GM12878 (cell line): ENCODE data around the gene SLF2. TPM values are rescaled to one million over a fixed set of nuclear protein-coding genes. Genes with fewer than 3 reads are reported as not detected.

ENCODE experiments used
- ATAC-seq: fragments of 200-7000 bp; cut with Tn5 transposase; 3 replicates; pipeline ENCODE4 v1.9.1; 2020; ENCODE audit warnings: mild to moderate bottlenecking, moderate library complexity
- BruUV-seq: library from RNA; stranded (reverse); fragments of 400-500 nt; replicated peaks from 2 replicates; lab custom pipeline; 2021; lab: Mats Ljungman, UMichigan
- CTCF ChIA-PET: fragments of 300-600 bp; sonication (Branson Sonifier 250); formaldehyde crosslinking; extraction: SDS; loops from one replicate; lab custom pipeline; 2021; ENCODE audit warnings: inconsistent platforms; lab: Yijun Ruan, JAX
- POLR2A ChIA-PET: fragments of 350-600 bp; formaldehyde crosslinking; extraction: SDS; loops from one replicate; lab custom pipeline; 2021; ENCODE audit warnings: inconsistent platforms; lab: Charles Lee
- RAD21 ChIA-PET: fragments of 300-600 bp; sonication (Branson Sonifier 250); formaldehyde crosslinking; loops from one replicate; lab custom pipeline; 2023; ENCODE audit warnings: antibody characterized with exemption; ENCODE audit not compliant: unreplicated experiment; lab: Charles Lee
- SMC1A ChIA-PET: fragments of 300-600 bp; sonication (Branson Sonifier 250); formaldehyde crosslinking; loops from one replicate; lab custom pipeline; 2023; ENCODE audit not compliant: unreplicated experiment, uncharacterized antibody; lab: Charles Lee
- DNase-seq: peaks from one replicate; pipeline ENCODE4 v3.0.0-alpha.2; 2011; ENCODE audit warnings: low read depth, low spot score
- FAIRE-seq: peaks from 3 replicates; lab custom pipeline; 2011; peaks lifted over from hg19 to GRCh38; lab: Jason Lieb, UNC
- H2AFZ ChIP-seq: 2 replicates; pipeline ENCODE4 v1.6.0; 2011; ENCODE audit warnings: low read depth, low read length, control low read depth; ENCODE audit not compliant: control insufficient read depth
- H3K27ac ChIP-seq: 2 replicates; pipeline ENCODE4 v1.5.1; 2011; ENCODE audit warnings: control low read depth; ENCODE audit not compliant: control insufficient read depth, insufficient read depth
- H3K27me3 ChIP-seq, 2 experiments: replicated peaks in 1 of 2; 2 replicates each; pipeline versions ENCODE4 v1.6.0 to v1.6.1; 2011; ENCODE audit warnings: low read length in 1 of 2; ENCODE audit not compliant: control insufficient read depth in 2 of 2, insufficient read depth in 2 of 2
- H3K36me3 ChIP-seq, 2 experiments: 2 replicates each; pipeline ENCODE4 v1.5.1; 2011; ENCODE audit warnings: low read length in 1 of 2; ENCODE audit not compliant: control insufficient read depth in 2 of 2, insufficient read depth in 2 of 2
- H3K4me1 ChIP-seq: 2 replicates; pipeline ENCODE4 v1.6.1; 2011; ENCODE audit warnings: mild to moderate bottlenecking, low read length, moderate library complexity, mixed read lengths; ENCODE audit not compliant: control insufficient read depth, insufficient read depth
- H3K4me2 ChIP-seq: 2 replicates; pipeline ENCODE4 v1.6.0; 2011; ENCODE audit warnings: control low read depth; ENCODE audit not compliant: control insufficient read depth, insufficient read depth
- H3K4me3 ChIP-seq: fragments of 200-600 bp; sonication (generic); 2 replicates; pipeline ENCODE4 v1.5.1; 2016
- H3K79me2 ChIP-seq: 2 replicates; pipeline ENCODE4 v1.6.0; 2011; ENCODE audit warnings: low read length; ENCODE audit not compliant: control insufficient read depth, insufficient read depth
- H3K9ac ChIP-seq: 2 replicates; pipeline ENCODE4 v1.8.0; 2011; ENCODE audit warnings: low read length, control low read depth, mixed read lengths; ENCODE audit not compliant: control insufficient read depth, insufficient read depth
- H3K9me3 ChIP-seq: replicated peaks from 3 replicates; pipeline ENCODE4 v1.5.1; 2011; ENCODE audit warnings: mild to moderate bottlenecking, low read length; ENCODE audit not compliant: control insufficient read depth, insufficient read depth
- H4K20me1 ChIP-seq: 2 replicates; pipeline ENCODE4 v1.6.0; 2011; ENCODE audit not compliant: control insufficient read depth, insufficient read depth
- CBX5 ChIP-seq: sonication (generic); IDR thresholded peaks from 2 replicates; pipeline ENCODE4 v1.6.1; 2016; ENCODE audit warnings: low read depth, moderate library complexity, mild to moderate bottlenecking, inconsistent platforms
- IKZF2 ChIP-seq, 2 experiments: fragments of 450-650 bp; IDR thresholded peaks; 2 replicates each; pipeline ENCODE4 v1.6.1; 2017; ENCODE audit warnings: mild to moderate bottlenecking in 2 of 2, moderate library complexity in 2 of 2
- IRF3 ChIP-seq: fragments of 450-650 bp; IDR thresholded peaks from 2 replicates; pipeline ENCODE4 v1.6.1; 2014; ENCODE audit warnings: mild to moderate bottlenecking
- JUND ChIP-seq: IDR thresholded peaks from 2 replicates; pipeline ENCODE4 v1.6.1; 2012; ENCODE audit warnings: low read depth, mild to moderate bottlenecking, low read length, improper control_type of control experiment, moderate library complexity
- KAT2A ChIP-seq: conservative IDR thresholded peaks from 2 replicates; pipeline ENCODE4 v1.6.1; 2011; ENCODE audit warnings: low read depth, low read length; ENCODE audit not compliant: control insufficient read depth
- POLR2AphosphoS5 ChIP-seq: IDR thresholded peaks from 2 replicates; pipeline ENCODE4 v1.6.1; 2011; ENCODE audit warnings: mild to moderate bottlenecking, low read length, inconsistent platforms
- RBBP5 ChIP-seq: fragments of 200-600 bp; sonication (generic); conservative IDR thresholded peaks from 2 replicates; pipeline ENCODE4 v1.6.1; 2016
- SIN3A ChIP-seq: IDR thresholded peaks from 2 replicates; pipeline ENCODE4 v1.6.1; 2012; ENCODE audit warnings: low read depth, low read length, improper control_type of control experiment
- STAT3 ChIP-seq: IDR thresholded peaks from 2 replicates; pipeline ENCODE4 v1.6.1; 2011; ENCODE audit warnings: low read depth, low read length, improper control_type of control experiment
- SUZ12 ChIP-seq: fragments of 200-600 bp; sonication (generic); IDR thresholded peaks from one replicate; pipeline ENCODE4 v1.6.1; 2018; ENCODE audit warnings: antibody characterized with exemption, mild to moderate bottlenecking; ENCODE audit not compliant: unreplicated experiment
- TAF1 ChIP-seq: IDR thresholded peaks from 2 replicates; pipeline ENCODE4 v1.6.1; 2011; ENCODE audit warnings: mild to moderate bottlenecking, low read depth, low read length, borderline replicate concordance
- WRNIP1 ChIP-seq: IDR thresholded peaks from 2 replicates; pipeline ENCODE4 v1.6.1; 2011; ENCODE audit warnings: low read depth, low read length, improper control_type of control experiment, borderline replicate concordance
- ZBTB40 ChIP-seq: fragments of 450-650 bp; IDR thresholded peaks from 2 replicates; pipeline ENCODE4 v1.6.1; 2016; ENCODE audit warnings: mild to moderate bottlenecking, moderate library complexity, borderline replicate concordance
- WGBS: methylation state at CpG from one replicate; pipeline ENCODE4 v1.1.6; 2016; ENCODE audit warnings: low lambda C conversion rate; ENCODE audit not compliant: insufficient replicate concordance, insufficient coverage; ENCODE audit errors: missing lambda C conversion rate; 5-methylcytosine and 5-hydroxymethylcytosine counted together
- in situ Hi-C: fragments of 300-500 bp; cut with MboI; formaldehyde crosslinking; loops from 9 replicates; pipeline ENCODE4 v1.14.3; 2018; ENCODE audit warnings: mixed read lengths
- intact Hi-C: fragments of 100-400 bp; cut with micrococcal nuclease; formaldehyde crosslinking; loops from one replicate; pipeline ENCODE4 v1.14.2; 2022; ENCODE audit not compliant: unreplicated experiment
- polyA plus RNA-seq, 11 experiments: library from polyadenylated mRNA; depleted of rRNA in 4 of 11; unstranded in 6 of 11; stranded (reverse) in 5 of 11; fragments of >200 nt; fragmentation: Nextera tagmentation in 4 of 11; fragmentation: Illumina TruSeq in 1 of 11; extraction: Ambion mirVana in 4 of 11; extraction: Trizol in 1 of 11; gene quantifications; 1 replicate in 1 of 11; 2 replicates in 10 of 11; pipeline versions ENCODE4 v1.2.1 to v1.2.3, GENCODE V29; 2011 to 2016; ENCODE audit warnings: inconsistent platforms in 2 of 11, missing spikeins in 2 of 11, low read depth in 1 of 11
- total RNA-seq, 4 experiments: library from RNA; depleted of rRNA in 3 of 4; stranded (reverse); fragments of >200 nt in 3 of 4; fragmentation: Illumina TruSeq in 1 of 4; extraction: Trizol in 1 of 4; gene quantifications; 2 replicates each; pipeline versions ENCODE4 v1.2.1 to v1.2.3, GENCODE V29; 2013 to 2021

Gene SLF2
- total and polyA plus RNA-seq, 10 of the 15 experiments (the other 5 are each of a cell fraction or from before 2014, with no cell fraction given), result 3.0 to 25.2 (median 17.9) TPM

DNA sequence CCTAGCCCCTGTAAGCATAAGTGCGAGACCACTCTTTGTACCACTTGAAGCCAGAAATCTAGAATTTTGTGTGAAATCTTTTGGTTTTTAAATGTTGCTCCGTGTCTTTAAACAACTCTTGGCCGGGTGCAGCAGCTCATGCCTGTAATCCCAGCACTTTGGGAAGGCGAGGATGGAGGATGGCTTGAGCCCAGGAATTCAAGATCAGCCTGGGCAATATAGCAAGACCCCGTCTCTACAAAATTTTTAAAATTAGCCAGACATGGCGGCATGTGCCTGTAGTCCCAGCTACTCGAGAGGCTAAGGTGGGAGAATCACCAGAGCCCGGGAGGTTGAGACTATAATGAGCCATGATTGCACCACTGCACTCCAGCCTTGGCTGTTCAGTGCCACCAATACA lies 4.4 kb upstream of the SLF2 start:
- no peak overlapping the region for H3K9ac ChIP-seq
- no peaks in the 10 kb centered on the region for H3K27me3 ChIP-seq
- H3K27ac ChIP-seq, result no peak overlapping the region
- RAD21 ChIA-PET, result interaction anchor here (1.5 kb wide), 1 partner anchor 90 kb away, joined by 4 read pairs; no protein-coding TSS in a partner anchor
- H3K9me3 ChIP-seq, result no peaks in the 10 kb centered on the region
- SMC1A ChIA-PET, result interaction anchor here (0.6 kb wide), 2 partner anchors 20 to 174 kb away, joined by 3 read pairs; no protein-coding TSS in a partner anchor
- no peak for FAIRE-seq
- no peak overlapping the region for H2AFZ ChIP-seq
- BruUV-seq, result no TSS peak
- no peak for TF ChIP-seq ZBTB40
- no peak for TF ChIP-seq CBX5
- no peak for TF ChIP-seq JUND
- no peak for TF ChIP-seq POLR2AphosphoS5
- TF ChIP-seq SIN3A, result no peak
- TF ChIP-seq RBBP5, result no peak
- TF ChIP-seq WRNIP1, result no peak
- TF ChIP-seq TAF1, result no peak
- no peak for TF ChIP-seq SUZ12
- no peak for TF ChIP-seq STAT3
- no peak for TF ChIP-seq IKZF2 (IDR thresholded peaks at IDR 0.05)
- no peak for TF ChIP-seq IRF3
- TF ChIP-seq KAT2A, result no peak
- H3K4me2 ChIP-seq, result no peak overlapping the region
- CTCF ChIA-PET, result interaction anchor here (0.6 kb wide), 1 partner anchor 146 kb away, joined by 3 read pairs; no protein-coding TSS in a partner anchor
- no peak for ATAC-seq
- in situ Hi-C loops (no loop called here), intact Hi-C loops (no loop called here)
- H3K79me2 ChIP-seq, result peaks cover 4% of the 10 kb centered on the region
- H4K20me1 ChIP-seq, result no peaks in the 10 kb centered on the region
- DNase-seq, result no peak
- POLR2A ChIA-PET, result interaction anchor here (0.5 to 0.6 kb wide), 2 partner anchors 374 to 463 kb away, joined by 3 read pairs; no protein-coding TSS in a partner anchor
- 0 out of 2 replicates have a peak, but pooled peaks cover 4% of the 10 kb centered on the region for H3K4me1 ChIP-seq
- H3K4me3 ChIP-seq, result no peak overlapping the region
- H3K36me3 ChIP-seq, result no peaks in the 10 kb centered on the region
- 72% methylated on average over 8 of the region's 8 CpGs for WGBS
